ENCODE results near the gene CHIC1. TPM values are rescaled to one million over a fixed set of nuclear protein-coding genes. Genes with fewer than 3 reads are reported as not detected.
A peak's percentile ranks its signal among the peaks of the same experiment; 100 is the strongest.
"Not testable (repeated sequence)": the region's sequence is repeated elsewhere in the genome, so short reads cannot be mapped to it uniquely, and the experiment has no call there.

Gene CHIC1
- total RNA-seq (2014; rRNA removed; shearing (Covaris generic); ENCODE audit: low replicate concordance): 2.5 and 5.0 TPM in 2 replicates

- no peaks in the 10 kb centered on the region for H3K9me3 ChIP-seq
- H3K4me3 ChIP-seq: peak within 1 kb of the TSS; percentile 67
- H3K27me3 ChIP-seq: no peaks in the 10 kb centered on the region
- no peaks in the 10 kb centered on the region for H3K36me3 ChIP-seq
- peak; percentile 62 for DNase-seq
Observed at GRCh38 chrX:73562984-73563737, at the start of gene CHIC1. TSS of gene CHIC1 (plus strand) at chrX:73563197. CDS start at chrX:73563285, 88 bp downstream.

GRCh38 chrX:73522823-73523222, 40.2 kb upstream of the CHIC1 start:
- H3K27me3 ChIP-seq, H3K9me3 ChIP-seq, H3K36me3 ChIP-seq, H3K4me3 ChIP-seq, DNase-seq: not testable (repeated sequence)

- Histone ChIP-seq H3K36me3 (no peaks in the 10 kb centered on the region), H3K4me3 (no peak overlapping the region), H3K9me3 (no peaks in the 10 kb centered on the region), H3K27me3 (no peaks in the 10 kb centered on the region)
- DNase-seq: no peak
Observed at GRCh38 chrX:73524906-73525305, 38.1 kb upstream of the CHIC1 start.

GRCh38 chrX:73525928-73526690, 36.9 kb upstream of the CHIC1 start:
- no peaks in the 10 kb centered on the region for H3K9me3 ChIP-seq
- no peaks in the 10 kb centered on the region for H3K27me3 ChIP-seq
- H3K4me3 ChIP-seq: no peak overlapping the region
- no peaks in the 10 kb centered on the region for H3K36me3 ChIP-seq
- no peak for DNase-seq

GRCh38 chrX:73531655-73532054, 31.3 kb upstream of the CHIC1 start:
- not testable (repeated sequence) for H3K9me3 ChIP-seq, H3K36me3 ChIP-seq, H3K4me3 ChIP-seq, H3K27me3 ChIP-seq, DNase-seq

GRCh38 chrX:73556159-73556558, 6.8 kb upstream of the CHIC1 start:
- H3K4me3 ChIP-seq: no peak overlapping the region
- no peaks in the 10 kb centered on the region for H3K27me3 ChIP-seq

GRCh38 chrX:73561801-73562200, 1.2 kb upstream of the CHIC1 start:
- no peak for DNase-seq
- H3K9me3 ChIP-seq: no peaks in the 10 kb centered on the region
- no peaks in the 10 kb centered on the region for H3K36me3 ChIP-seq
- H3K27me3 ChIP-seq: no peaks in the 10 kb centered on the region
- H3K4me3 ChIP-seq: peak overlapping the region; percentile 67

More at GRCh38 chrX:73556159-73556558, 6.8 kb upstream of the CHIC1 start:
- no peaks in the 10 kb centered on the region for H3K9me3 ChIP-seq
- H3K36me3 ChIP-seq: no peaks in the 10 kb centered on the region
- no peak for DNase-seq

GRCh38 chrX:73562458-73562857, 539 bp upstream of the CHIC1 start:
- H3K9me3 ChIP-seq: no peaks in the 10 kb centered on the region
- no peak for DNase-seq
- H3K4me3 ChIP-seq: peak overlapping the region; percentile 67
- no peaks in the 10 kb centered on the region for H3K27me3 ChIP-seq
- H3K36me3 ChIP-seq: no peaks in the 10 kb centered on the region

- H3K27me3 ChIP-seq: no peaks in the 10 kb centered on the region
- H3K4me3 ChIP-seq: peak overlapping the region; percentile 67
- no peaks in the 10 kb centered on the region for H3K9me3 ChIP-seq
- H3K36me3 ChIP-seq: no peaks in the 10 kb centered on the region
- no peak for DNase-seq
Observed at GRCh38 chrX:73563738-73564068, 706 bp downstream of the CHIC1 start.

- Histone ChIP-seq H3K9me3 (0 out of 2 replicates have a peak, but pooled peaks cover 1% of the 10 kb centered on the region), H3K27me3 (no peaks in the 10 kb centered on the region), H3K4me3 (no peak overlapping the region), H3K36me3 (no peaks in the 10 kb centered on the region)
- peak; percentile 52 for DNase-seq
Observed at GRCh38 chrX:73577361-73577760, 14.4 kb downstream of the CHIC1 start.

- H3K9me3 ChIP-seq: no peaks in the 10 kb centered on the region
- DNase-seq: no peak
- no peaks in the 10 kb centered on the region for H3K36me3 ChIP-seq
- H3K4me3 ChIP-seq: no peak overlapping the region
- no peaks in the 10 kb centered on the region for H3K27me3 ChIP-seq
Observed at GRCh38 chrX:73581002-73581628, 18.1 kb downstream of the CHIC1 start.

GRCh38 chrX:73597758-73598157, 34.8 kb downstream of the CHIC1 start:
- H3K27me3 ChIP-seq, H3K9me3 ChIP-seq, DNase-seq, H3K4me3 ChIP-seq, H3K36me3 ChIP-seq: not testable (repeated sequence)

GRCh38 chrX:73615022-73615421, 52.0 kb downstream of the CHIC1 start:
- Histone ChIP-seq H3K27me3 (no peaks in the 10 kb centered on the region), H3K36me3 (no peaks in the 10 kb centered on the region), H3K4me3 (no peak overlapping the region), H3K9me3 (no peaks in the 10 kb centered on the region)
- no peak for DNase-seq

- not testable (repeated sequence) for H3K4me3 ChIP-seq
Observed at GRCh38 chrX:73641669-73642068, 78.7 kb downstream of the CHIC1 start.

GRCh38 chrX:73647212-73647611, 84.2 kb downstream of the CHIC1 start:
- no peak for DNase-seq
- Histone ChIP-seq H3K4me3 (no peak overlapping the region), H3K36me3 (no peaks in the 10 kb centered on the region), H3K27me3 (no peaks in the 10 kb centered on the region), H3K9me3 (no peaks in the 10 kb centered on the region)

More at GRCh38 chrX:73641669-73642068, 78.7 kb downstream of the CHIC1 start:
- not testable (repeated sequence) for H3K27me3 ChIP-seq, H3K36me3 ChIP-seq, DNase-seq, H3K9me3 ChIP-seq

- no peak for DNase-seq
- Histone ChIP-seq H3K36me3 (no peaks in the 10 kb centered on the region), H3K27me3 (no peaks in the 10 kb centered on the region), H3K4me3 (no peak overlapping the region), H3K9me3 (no peaks in the 10 kb centered on the region)
Observed at GRCh38 chrX:73647632-73648322, 84.8 kb downstream of the CHIC1 start.

- H3K9me3 ChIP-seq, DNase-seq, H3K27me3 ChIP-seq, H3K36me3 ChIP-seq, H3K4me3 ChIP-seq: not testable (repeated sequence)
Observed at GRCh38 chrX:73661322-73661721, 98.3 kb downstream of the CHIC1 start.

All from MG63 (cell line).